Measurements from ENCODE around the gene GUCY2C.

DNA sequence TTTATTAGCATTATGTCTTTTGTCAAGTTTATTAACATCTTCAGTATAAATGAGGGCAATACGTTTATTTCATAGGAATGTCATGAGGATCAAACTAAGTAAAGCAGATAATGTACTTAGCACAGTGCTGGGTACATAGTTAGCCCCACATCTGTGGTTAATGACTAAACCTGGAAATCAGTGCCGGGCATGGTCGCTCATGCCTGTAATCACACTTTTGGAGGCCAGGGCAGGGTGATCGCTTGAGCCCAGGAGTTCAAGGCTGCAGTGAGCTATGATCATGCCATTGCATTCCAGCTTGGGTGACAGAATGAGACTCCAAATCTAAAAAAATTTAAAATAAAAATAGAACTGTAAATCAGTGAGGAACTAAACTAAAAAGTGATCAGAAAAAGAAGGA is 44.8 kb upstream of the GUCY2C start:
- no peak for TF ChIP-seq CTCF (IDR thresholded peaks at IDR 0.05; ENCODE audit: low read length)
- TF ChIP-seq EZH2 (IDR thresholded peaks at IDR 0.05; ENCODE audit: borderline replicate concordance, low read length) = no peak
